Kidney epithelial cell (primary cell): ENCODE data around the gene FKBP6. TPM values are rescaled to one million over a fixed set of nuclear protein-coding genes. Genes with fewer than 3 reads are reported as not detected.

Experiments used
- DNase-seq: peaks from one replicate; pipeline ENCODE4 v3.0.0-alpha.2; 2010; ENCODE audit warnings: low read depth
- H3K27me3 ChIP-seq: 2 replicates; pipeline ENCODE4 v1.6.0; 2011; ENCODE audit warnings: low read length; ENCODE audit not compliant: control insufficient read depth, insufficient read depth
- H3K36me3 ChIP-seq: 2 replicates; pipeline ENCODE4 v1.5.1; 2011; ENCODE audit warnings: low read length; ENCODE audit not compliant: control insufficient read depth, insufficient read depth
- H3K4me3 ChIP-seq: 2 replicates; pipeline ENCODE4 v1.5.1; 2011; ENCODE audit warnings: low read depth, mild to moderate bottlenecking, control low read depth, low read length
- total RNA-seq: library from RNA; depleted of rRNA; stranded (reverse); fragments of >200 nt; gene quantifications from 2 replicates; pipeline ENCODE4 v1.2.3, GENCODE V29; 2015
- TF ChIP-seq, protein P1 (sequence below): IDR thresholded peaks from 2 replicates; pipeline ENCODE4 v1.5.1; 2011; ENCODE audit warnings: mild to moderate bottlenecking, moderate library complexity, low read length, control low read depth, inconsistent platforms; ENCODE audit not compliant: insufficient read depth, poor library complexity, severe bottlenecking

FKBP6 gene
- total RNA-seq, 1 donor from 2014 or later = not detected

DNA sequence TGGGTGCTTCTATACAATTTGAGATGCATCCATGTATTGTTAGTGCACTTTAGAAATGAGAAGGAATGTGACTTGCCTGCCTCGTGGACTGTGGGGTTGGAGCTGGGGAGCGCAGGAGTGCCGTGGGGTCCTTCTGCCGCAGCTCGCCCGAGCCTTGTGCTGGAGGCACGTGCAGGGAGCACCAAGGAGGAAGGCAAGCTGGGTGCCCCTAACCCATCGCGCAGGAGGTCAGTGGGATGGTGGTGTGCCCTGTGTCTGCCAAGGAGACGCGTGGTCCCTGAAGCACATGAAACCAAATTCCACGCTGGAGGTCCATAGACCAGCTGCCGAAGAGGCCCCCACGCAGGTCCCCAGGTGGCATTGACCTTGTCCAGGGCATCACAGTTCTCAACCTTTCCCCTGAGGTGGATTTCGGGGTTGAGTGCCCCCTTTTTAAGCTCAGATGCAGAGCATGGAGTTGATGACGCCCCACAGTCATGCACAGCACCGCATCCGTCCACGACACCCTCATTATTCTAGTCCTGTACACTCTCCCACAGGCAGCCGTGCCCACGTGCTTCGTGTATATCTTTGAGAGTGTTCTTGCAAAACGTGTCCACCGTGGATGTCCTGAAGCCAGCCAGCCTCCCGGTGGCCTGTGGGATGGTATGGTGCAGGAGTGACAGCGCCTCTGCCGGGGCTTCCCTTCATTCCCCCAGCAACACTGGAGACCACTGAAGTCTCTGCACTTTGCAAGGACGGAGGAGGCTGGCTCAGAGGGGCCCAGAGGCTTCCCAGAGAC lies 35.5 kb downstream of the FKBP6 start:
- TF ChIP-seq, protein P1, sequence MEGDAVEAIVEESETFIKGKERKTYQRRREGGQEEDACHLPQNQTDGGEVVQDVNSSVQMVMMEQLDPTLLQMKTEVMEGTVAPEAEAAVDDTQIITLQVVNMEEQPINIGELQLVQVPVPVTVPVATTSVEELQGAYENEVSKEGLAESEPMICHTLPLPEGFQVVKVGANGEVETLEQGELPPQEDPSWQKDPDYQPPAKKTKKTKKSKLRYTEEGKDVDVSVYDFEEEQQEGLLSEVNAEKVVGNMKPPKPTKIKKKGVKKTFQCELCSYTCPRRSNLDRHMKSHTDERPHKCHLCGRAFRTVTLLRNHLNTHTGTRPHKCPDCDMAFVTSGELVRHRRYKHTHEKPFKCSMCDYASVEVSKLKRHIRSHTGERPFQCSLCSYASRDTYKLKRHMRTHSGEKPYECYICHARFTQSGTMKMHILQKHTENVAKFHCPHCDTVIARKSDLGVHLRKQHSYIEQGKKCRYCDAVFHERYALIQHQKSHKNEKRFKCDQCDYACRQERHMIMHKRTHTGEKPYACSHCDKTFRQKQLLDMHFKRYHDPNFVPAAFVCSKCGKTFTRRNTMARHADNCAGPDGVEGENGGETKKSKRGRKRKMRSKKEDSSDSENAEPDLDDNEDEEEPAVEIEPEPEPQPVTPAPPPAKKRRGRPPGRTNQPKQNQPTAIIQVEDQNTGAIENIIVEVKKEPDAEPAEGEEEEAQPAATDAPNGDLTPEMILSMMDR = no peak
- DNase-seq = no peak
- no peaks in the 10 kb centered on the region for H3K36me3 ChIP-seq
- no peak overlapping the region for H3K4me3 ChIP-seq
- H3K27me3 ChIP-seq = peaks cover 15% of the 10 kb centered on the region

GRCh38 chr7:73364006-73364728 lies 36.2 kb downstream of the FKBP6 start:
- Histone ChIP-seq H3K36me3 (no peaks in the 10 kb centered on the region), H3K4me3 (no peak overlapping the region), H3K27me3 (peaks cover 15% of the 10 kb centered on the region)
- DNase-seq = no peak
- TF ChIP-seq, protein P1 = no peak

DNA sequence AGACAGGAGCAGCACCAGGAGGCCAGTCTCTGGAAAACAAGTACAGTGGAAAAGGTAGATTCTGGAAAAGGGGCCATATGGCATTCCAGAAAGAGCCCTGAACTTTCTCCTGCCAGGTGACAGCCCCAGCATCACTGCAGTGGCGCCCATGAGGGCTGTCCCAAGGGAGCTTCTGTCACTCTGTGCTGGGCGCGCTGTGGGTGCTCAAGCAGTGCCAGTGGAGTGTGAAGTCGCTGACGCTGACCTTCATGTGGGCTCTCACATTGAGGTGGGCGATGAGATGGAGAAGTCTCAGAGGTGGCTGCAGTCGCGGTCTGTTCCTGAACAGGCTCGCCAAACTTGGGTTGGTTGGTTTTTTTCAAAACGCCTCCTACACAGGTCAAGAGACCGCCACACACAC lies 38.2 kb downstream of the FKBP6 start:
- DNase-seq = no peak
- peaks cover 15% of the 10 kb centered on the region for H3K27me3 ChIP-seq
- H3K4me3 ChIP-seq = no peak overlapping the region
- TF ChIP-seq, protein P1 = no peak
- H3K36me3 ChIP-seq = no peaks in the 10 kb centered on the region

DNA sequence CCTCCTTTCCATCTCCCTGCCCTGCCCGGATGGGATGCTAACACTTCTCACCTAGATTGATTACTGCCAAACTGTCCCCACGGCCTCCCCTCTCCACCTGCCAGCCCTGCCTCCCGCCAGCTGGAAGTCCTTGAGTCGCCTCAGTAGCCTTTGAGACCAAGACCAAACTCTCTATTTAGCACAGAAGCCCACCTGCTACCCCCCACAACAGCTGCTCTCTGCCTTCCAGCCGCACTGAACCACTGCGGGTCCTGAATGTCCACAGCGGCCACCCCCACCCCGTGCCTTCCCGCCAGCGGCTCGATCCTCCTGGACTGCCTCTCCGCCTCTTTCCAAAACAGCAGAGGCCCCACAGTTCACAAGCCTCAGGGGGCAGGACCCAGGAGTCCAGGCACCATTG lies 39.0 kb downstream of the FKBP6 start:
- TF ChIP-seq, protein P1 = no peak
- no peak for DNase-seq
- Histone ChIP-seq H3K4me3 (no peak overlapping the region), H3K27me3 (peaks cover 15% of the 10 kb centered on the region), H3K36me3 (no peaks in the 10 kb centered on the region)

- H3K4me3 ChIP-seq = no peak overlapping the region
- H3K27me3 ChIP-seq = peaks cover 11% of the 10 kb centered on the region
- TF ChIP-seq, protein P1 = no peak
- H3K36me3 ChIP-seq = no peaks in the 10 kb centered on the region
- no peak for DNase-seq
Measured at GRCh38 chr7:73369009-73369408, 41.0 kb downstream of the FKBP6 start.

- Histone ChIP-seq H3K36me3 (no peaks in the 10 kb centered on the region), H3K27me3 (peaks cover 5% of the 10 kb centered on the region), H3K4me3 (no peak overlapping the region)
- TF ChIP-seq, protein P1 = no peak
- no peak for DNase-seq
Measured at GRCh38 chr7:73369622-73370021, 41.7 kb downstream of the FKBP6 start.
